ENCODE measurements around the gene DYNC1I1.

DNA sequence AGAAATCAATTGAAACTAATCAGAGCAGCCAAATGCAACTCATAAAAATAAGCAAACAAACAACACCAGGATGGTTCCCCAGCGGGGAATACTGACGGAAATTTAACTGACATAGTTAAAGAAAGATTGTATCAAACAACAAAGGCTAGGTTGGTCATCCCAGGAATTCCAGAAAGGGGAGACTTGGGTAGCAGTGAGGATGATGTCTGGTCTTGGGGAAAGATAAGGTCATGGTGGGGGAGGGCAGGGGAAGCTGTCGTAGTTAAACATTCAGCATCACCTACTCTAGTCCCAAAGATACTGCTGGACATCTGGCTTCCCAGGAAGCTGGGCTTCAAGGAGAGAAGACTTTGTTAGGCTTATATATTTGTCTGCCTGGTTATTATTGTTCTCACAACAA lies 50.4 kb downstream of the DYNC1I1 start:
- TF ChIP-seq YY1 (IDR thresholded peaks at IDR 0.05; ENCODE audit: insufficient read depth, insufficient read length) (no peak), ZNF274 (IDR thresholded peaks at IDR 0.05; ENCODE audit: low read depth, low read length) (no peak), SUZ12 (IDR thresholded peaks at IDR 0.05; ENCODE audit: extremely low read depth, insufficient read depth, insufficient read length) (no peak)
